ENCODE results near the gene PLEKHH3. TPM values are rescaled to one million over a fixed set of nuclear protein-coding genes. Genes with fewer than 3 reads are reported as not detected.
A peak's percentile ranks its signal among the peaks of the same experiment; 100 is the strongest.

The PLEKHH3 gene
- polyA plus RNA-seq, 1 of the 3 experiments (the other 2 are of a cell fraction), result 12.8 TPM

DNA sequence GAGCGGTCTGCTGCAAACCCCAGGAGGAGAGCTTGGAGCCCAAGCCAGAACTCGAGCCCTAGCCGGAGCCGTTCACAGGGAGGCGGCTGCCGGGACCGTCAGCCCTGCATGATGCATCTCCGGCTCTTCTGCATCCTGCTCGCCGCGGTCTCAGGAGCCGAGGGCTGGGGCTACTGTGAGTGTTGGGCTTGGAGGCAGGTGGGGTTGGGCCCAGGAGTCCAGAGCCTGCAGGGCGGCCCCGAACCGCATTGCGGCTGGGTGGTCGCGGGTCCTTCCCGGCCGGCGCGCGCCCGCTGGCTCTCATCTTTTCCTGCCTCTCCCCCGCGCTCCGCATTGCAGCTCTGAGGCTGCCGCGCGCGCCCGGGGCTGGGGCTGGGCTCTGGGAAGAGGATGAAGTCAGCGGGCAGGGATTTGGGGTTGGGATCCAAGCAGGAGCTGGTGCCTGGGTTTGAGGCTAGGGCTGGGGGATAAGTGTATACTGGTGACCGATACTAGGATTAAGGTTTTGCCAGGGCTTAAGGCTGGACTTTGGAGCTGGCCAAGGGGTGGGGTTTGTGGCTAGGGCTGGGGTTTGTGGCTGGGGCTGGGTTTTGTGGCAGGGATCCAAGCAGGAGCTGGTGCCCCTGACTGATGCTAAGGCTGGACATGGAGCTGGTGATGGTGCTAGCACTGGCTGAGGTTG lies 6.1 kb upstream of the PLEKHH3 start (continued):
- TF ChIP-seq, protein P1, sequence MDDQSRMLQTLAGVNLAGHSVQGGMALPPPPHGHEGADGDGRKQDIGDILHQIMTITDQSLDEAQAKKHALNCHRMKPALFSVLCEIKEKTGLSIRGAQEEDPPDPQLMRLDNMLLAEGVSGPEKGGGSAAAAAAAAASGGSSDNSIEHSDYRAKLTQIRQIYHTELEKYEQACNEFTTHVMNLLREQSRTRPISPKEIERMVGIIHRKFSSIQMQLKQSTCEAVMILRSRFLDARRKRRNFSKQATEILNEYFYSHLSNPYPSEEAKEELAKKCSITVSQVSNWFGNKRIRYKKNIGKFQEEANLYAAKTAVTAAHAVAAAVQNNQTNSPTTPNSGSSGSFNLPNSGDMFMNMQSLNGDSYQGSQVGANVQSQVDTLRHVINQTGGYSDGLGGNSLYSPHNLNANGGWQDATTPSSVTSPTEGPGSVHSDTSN (IDR thresholded peaks at IDR 0.05), result no peak
- TF ChIP-seq, protein P2, sequence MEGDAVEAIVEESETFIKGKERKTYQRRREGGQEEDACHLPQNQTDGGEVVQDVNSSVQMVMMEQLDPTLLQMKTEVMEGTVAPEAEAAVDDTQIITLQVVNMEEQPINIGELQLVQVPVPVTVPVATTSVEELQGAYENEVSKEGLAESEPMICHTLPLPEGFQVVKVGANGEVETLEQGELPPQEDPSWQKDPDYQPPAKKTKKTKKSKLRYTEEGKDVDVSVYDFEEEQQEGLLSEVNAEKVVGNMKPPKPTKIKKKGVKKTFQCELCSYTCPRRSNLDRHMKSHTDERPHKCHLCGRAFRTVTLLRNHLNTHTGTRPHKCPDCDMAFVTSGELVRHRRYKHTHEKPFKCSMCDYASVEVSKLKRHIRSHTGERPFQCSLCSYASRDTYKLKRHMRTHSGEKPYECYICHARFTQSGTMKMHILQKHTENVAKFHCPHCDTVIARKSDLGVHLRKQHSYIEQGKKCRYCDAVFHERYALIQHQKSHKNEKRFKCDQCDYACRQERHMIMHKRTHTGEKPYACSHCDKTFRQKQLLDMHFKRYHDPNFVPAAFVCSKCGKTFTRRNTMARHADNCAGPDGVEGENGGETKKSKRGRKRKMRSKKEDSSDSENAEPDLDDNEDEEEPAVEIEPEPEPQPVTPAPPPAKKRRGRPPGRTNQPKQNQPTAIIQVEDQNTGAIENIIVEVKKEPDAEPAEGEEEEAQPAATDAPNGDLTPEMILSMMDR (IDR thresholded peaks at IDR 0.05), result no peak
- TF ChIP-seq TAF1 (IDR thresholded peaks at IDR 0.05; ENCODE audit: borderline replicate concordance, low read depth, low read length) (no peak; the same call in 1 of the 2 replicates), NFIC (IDR thresholded peaks at IDR 0.05; ENCODE audit: borderline replicate concordance) (peak; percentile 45), RCOR1 (IDR thresholded peaks at IDR 0.05; ENCODE audit: low read length) (no peak), MXI1 (IDR thresholded peaks at IDR 0.05; ENCODE audit: low read depth, low read length) (0 out of 2 replicates have a peak, but pooled peaks have one; percentile 13), FOXJ3 (CRISPR knock-in tag; IDR thresholded peaks at IDR 0.05) (no peak), FOXM1 (IDR thresholded peaks at IDR 0.05; ENCODE audit: low read depth) (no peak), MEF2A (IDR thresholded peaks at IDR 0.05; ENCODE audit: borderline replicate concordance, low read depth) (no peak), POLR2AphosphoS5 (IDR thresholded peaks at IDR 0.05; ENCODE audit: low read depth, low read length) (no peak), GABPA (IDR thresholded peaks at IDR 0.05; ENCODE audit: low read depth) (no peak), NRF1 (IDR thresholded peaks at IDR 0.05; ENCODE audit: low read depth, low read length) (no peak), FOSL2 (IDR thresholded peaks at IDR 0.05; ENCODE audit: borderline replicate concordance, low read depth) (no peak), YY1 (IDR thresholded peaks at IDR 0.05; ENCODE audit: low read depth) (0 out of 2 replicates have a peak, but pooled peaks have one; percentile 8), RAD21 (IDR thresholded peaks at IDR 0.05; ENCODE audit: low read length) (no peak), CHD2 (IDR thresholded peaks at IDR 0.05; ENCODE audit: low read length, partially characterized antibody) (no peak), RXRA (IDR thresholded peaks at IDR 0.05; ENCODE audit: borderline replicate concordance, low read depth) (no peak), ELF1 (IDR thresholded peaks at IDR 0.05) (no peak)
- TF ChIP-seq, protein P3, sequence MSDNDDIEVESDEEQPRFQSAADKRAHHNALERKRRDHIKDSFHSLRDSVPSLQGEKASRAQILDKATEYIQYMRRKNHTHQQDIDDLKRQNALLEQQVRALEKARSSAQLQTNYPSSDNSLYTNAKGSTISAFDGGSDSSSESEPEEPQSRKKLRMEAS (IDR thresholded peaks at IDR 0.05; ENCODE audit: low read depth), result no peak
- TF ChIP-seq, protein P4, sequence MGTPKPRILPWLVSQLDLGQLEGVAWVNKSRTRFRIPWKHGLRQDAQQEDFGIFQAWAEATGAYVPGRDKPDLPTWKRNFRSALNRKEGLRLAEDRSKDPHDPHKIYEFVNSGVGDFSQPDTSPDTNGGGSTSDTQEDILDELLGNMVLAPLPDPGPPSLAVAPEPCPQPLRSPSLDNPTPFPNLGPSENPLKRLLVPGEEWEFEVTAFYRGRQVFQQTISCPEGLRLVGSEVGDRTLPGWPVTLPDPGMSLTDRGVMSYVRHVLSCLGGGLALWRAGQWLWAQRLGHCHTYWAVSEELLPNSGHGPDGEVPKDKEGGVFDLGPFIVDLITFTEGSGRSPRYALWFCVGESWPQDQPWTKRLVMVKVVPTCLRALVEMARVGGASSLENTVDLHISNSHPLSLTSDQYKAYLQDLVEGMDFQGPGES (IDR thresholded peaks at IDR 0.05; ENCODE audit: low read depth, low read length), result no peak
- TF ChIP-seq, protein P5, sequence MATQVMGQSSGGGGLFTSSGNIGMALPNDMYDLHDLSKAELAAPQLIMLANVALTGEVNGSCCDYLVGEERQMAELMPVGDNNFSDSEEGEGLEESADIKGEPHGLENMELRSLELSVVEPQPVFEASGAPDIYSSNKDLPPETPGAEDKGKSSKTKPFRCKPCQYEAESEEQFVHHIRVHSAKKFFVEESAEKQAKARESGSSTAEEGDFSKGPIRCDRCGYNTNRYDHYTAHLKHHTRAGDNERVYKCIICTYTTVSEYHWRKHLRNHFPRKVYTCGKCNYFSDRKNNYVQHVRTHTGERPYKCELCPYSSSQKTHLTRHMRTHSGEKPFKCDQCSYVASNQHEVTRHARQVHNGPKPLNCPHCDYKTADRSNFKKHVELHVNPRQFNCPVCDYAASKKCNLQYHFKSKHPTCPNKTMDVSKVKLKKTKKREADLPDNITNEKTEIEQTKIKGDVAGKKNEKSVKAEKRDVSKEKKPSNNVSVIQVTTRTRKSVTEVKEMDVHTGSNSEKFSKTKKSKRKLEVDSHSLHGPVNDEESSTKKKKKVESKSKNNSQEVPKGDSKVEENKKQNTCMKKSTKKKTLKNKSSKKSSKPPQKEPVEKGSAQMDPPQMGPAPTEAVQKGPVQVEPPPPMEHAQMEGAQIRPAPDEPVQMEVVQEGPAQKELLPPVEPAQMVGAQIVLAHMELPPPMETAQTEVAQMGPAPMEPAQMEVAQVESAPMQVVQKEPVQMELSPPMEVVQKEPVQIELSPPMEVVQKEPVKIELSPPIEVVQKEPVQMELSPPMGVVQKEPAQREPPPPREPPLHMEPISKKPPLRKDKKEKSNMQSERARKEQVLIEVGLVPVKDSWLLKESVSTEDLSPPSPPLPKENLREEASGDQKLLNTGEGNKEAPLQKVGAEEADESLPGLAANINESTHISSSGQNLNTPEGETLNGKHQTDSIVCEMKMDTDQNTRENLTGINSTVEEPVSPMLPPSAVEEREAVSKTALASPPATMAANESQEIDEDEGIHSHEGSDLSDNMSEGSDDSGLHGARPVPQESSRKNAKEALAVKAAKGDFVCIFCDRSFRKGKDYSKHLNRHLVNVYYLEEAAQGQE (IDR thresholded peaks at IDR 0.05; ENCODE audit: low read depth, low read length), result 0 out of 2 replicates have a peak, but pooled peaks have one; percentile 1
- TF ChIP-seq, protein P6, sequence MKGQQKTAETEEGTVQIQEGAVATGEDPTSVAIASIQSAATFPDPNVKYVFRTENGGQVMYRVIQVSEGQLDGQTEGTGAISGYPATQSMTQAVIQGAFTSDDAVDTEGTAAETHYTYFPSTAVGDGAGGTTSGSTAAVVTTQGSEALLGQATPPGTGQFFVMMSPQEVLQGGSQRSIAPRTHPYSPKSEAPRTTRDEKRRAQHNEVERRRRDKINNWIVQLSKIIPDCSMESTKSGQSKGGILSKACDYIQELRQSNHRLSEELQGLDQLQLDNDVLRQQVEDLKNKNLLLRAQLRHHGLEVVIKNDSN (IDR thresholded peaks at IDR 0.05; ENCODE audit: borderline replicate concordance, low read depth), result no peak
